Activated CD4-positive, alpha-beta T cell treated with anti-CD3 and anti-CD28 coated beads, Interleukin-2, amount 50 U/mL, for 1 hour (primary cell): Measurements from ENCODE around the gene SLC9A5.

Experiments
- DNase-seq: peaks from one replicate; pipeline ENCODE4 v3.0.0-alpha.2; 2020

Gene SLC9A5

DNA sequence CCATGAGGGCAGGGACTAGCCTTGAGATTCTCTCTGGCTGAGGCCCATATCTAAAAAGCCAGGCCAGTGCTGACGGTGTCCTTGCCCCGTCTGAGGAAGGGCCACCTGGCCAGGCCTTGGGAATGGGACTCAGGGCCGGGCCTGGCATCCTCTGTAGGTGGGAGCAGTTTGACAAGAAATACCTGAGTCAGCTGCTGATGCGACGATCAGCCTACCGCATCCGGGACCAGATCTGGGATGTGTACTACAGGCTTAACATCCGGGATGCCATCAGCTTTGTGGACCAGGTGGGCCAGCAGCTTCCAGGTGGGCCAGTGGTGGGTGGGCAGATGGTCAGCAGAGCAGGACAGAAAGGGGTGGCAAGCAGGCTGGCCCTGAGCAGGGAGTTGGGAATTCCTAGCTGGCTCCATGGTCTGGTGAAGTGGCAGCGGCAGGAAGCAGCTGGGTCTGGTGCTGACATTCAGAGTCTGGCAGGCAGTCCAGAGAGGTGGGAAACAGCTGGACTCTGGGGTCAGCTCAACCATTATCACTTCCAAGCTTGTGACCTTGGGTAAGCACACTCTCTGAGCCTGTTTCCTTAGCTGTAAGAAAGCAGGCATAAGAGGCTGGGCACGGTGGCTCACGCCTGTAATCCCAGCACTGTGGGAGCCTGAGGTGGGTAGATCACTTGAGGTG lies 9.5 kb downstream of the SLC9A5 start:
- DNase-seq: no peak

- DNase-seq: no peak
These were observed 10.9 kb downstream of the SLC9A5 start for GRCh38 chr16:67259705-67260104.

- no peak for DNase-seq
These were observed 11.8 kb downstream of the SLC9A5 start for GRCh38 chr16:67260426-67261063.

- no peak for DNase-seq
These were observed 14.4 kb downstream of the SLC9A5 start for GRCh38 chr16:67263201-67263600.

- DNase-seq: no peak
These were observed 15.5 kb downstream of the SLC9A5 start for GRCh38 chr16:67264277-67264676.

DNA sequence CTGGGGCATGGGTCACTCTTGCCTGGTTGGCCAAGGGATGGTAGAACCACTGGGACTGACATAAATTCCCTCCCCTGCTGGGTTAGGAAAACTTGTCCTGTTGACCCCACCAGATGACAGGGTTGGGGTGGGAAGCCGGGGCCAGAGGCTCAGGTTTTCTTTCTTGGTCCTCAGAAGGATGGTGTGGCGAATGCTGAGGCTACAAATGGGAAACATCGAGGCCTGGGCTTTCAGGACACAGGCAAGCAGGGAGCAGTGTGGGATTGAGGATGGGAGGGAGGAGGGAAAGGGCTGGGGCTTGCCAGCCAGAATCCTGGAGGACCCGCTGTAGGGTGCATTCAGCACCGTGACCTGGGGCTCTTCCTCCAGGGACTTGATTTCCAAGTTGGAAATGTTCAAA lies 16.1 kb downstream of the SLC9A5 start:
- no peak for DNase-seq

DNA sequence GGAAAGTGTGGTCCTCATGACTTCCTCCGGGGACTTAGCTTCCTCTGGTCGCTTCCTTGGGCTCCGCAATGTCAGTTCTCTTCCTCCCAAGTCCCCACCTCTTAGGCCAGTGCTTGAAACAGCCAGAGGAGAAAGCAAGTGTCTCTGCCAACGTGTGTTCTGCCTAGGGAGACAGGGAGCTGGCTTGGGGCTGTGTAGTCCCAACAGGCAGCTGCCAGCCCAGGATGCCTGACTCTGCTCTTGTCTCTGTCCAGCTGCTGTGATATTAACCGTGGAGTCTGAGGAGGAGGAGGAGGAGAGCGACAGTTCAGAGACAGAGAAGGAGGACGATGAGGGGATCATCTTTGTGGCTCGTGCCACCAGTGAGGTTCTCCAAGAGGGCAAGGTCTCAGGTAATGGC lies 17.1 kb downstream of the SLC9A5 start:
- no peak for DNase-seq

GRCh38 chr16:67268136-67268579 lies 19.4 kb downstream of the SLC9A5 start:
- DNase-seq: no peak

DNA sequence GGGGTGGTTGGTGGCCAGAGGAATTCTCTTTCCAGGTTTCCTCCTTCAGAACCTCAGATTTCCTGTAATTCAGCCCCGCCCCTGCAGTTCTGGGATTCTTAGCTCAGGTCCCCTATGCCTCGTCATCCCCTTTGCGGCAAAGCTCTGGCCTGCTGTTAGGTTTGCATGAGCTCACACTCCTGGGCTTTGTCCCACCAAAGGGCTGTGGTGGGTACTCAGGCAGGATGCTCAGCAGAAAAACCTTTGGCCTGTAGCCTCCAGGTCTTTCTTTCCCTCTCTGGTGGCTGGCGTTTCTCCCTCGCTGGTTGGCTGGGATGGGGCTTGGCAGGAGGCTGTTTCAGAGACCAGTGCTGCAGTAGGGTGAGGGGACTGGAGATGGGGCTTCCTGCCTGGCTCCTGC lies 21.0 kb downstream of the SLC9A5 start:
- DNase-seq: no peak

DNA sequence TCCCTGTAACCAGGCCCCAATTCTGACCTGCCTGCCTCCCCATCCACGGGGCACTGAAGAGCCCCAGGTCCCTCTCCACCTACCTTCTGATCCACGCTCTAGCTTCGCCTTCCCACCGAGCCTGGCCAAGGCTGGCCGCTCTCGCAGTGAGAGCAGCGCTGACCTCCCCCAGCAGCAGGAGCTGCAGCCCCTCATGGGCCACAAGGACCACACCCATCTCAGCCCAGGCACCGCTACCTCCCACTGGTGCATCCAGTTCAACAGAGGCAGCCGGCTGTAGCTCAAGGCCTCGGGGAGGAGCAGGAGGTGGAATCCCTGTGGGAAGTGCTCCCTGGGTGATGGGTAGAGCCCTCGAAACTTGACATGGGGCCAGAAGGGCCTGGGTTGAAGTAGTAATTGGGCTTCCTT lies 22.2 kb downstream of the SLC9A5 start:
- no peak for DNase-seq

- no peak for DNase-seq
These were observed 22.7 kb downstream of the SLC9A5 start for GRCh38 chr16:67271446-67271845.

DNA sequence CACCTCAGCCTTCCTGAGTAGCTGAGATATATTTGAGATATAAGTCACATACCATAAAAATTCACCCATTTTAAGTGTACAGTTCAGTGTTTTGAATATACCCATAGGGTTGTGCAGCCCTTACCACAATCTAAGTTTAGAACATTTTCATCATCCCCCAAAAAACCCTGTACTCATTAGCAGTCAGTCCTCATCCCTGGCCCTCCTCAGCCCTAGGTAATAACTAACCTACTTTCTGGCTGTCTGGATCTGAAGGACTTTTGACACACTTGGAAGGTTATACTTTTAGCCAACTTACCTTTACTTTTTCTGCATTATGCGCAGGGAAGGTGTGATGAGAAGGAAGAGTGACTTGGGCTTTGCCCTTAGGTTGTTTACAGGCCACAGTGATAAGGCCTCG lies 26.5 kb downstream of the SLC9A5 start:
- no peak for DNase-seq

DNA sequence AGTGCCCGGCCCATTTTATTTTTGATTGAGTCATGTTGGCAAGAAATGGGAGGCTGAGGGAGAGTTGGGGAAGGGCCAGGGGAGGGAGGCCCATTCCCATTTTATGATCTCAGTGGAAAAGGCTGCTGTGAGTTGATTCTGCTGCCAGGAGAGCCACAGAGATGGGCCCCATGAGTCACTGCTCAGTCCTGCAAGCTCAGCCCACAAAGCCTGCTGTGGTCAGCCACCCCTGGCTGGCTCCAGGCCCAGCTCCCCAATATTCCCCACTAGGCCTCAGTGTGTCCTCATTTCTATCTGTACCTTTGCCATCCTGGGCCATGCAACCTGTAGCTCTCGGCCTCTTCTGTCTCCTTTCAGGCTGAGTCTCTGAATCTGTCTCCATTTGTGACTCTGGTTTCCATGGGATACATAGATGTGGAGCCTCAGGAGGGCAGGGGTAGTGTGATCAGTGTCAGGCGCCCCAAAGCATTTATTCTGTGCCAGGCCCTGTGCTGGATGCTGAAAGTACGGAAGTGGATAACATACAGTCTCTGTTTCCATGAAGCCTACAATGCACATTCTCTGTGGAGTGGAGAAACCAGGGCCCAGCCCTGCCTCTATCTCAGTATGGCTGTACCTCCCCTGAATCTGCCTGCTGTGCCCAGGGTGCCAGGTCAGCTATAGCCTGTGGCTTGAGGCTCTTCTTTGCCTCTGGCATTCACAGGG lies 28.7 kb downstream of the SLC9A5 start:
- DNase-seq: no peak

- no peak for DNase-seq
These were observed 29.4 kb downstream of the SLC9A5 start for GRCh38 chr16:67277999-67278772.

GRCh38 chr16:67278773-67279295 lies 30.1 kb downstream of the SLC9A5 start:
- peak; percentile 35 for DNase-seq

GRCh38 chr16:67279296-67280089 lies 30.7 kb downstream of the SLC9A5 start, which contains the start of gene PLEKHG4:
TSS of gene PLEKHG4 (plus strand) at chr16:67279532. CDS start at chr16:67280045, 513 bp downstream.
- peak; percentile 78 for DNase-seq

GRCh38 chr16:67280090-67281015 lies 31.6 kb downstream of the SLC9A5 start:
- no peak for DNase-seq

GRCh38 chr16:67281536-67282446 lies 33.0 kb downstream of the SLC9A5 start:
- no peak for DNase-seq

GRCh38 chr16:67282447-67282805 lies 33.6 kb downstream of the SLC9A5 start:
- DNase-seq: no peak
